ENCODE data around the gene ACOX3.

- TF ChIP-seq MAX (IDR thresholded peaks at IDR 0.05) (no peak), TP53 (CRISPR knock-in tag; IDR thresholded peaks at IDR 0.05) (no peak), JUN (IDR thresholded peaks at IDR 0.05) (no peak), CTCF (IDR thresholded peaks at IDR 0.05) (no peak), BCL3 (IDR thresholded peaks at IDR 0.05) (no peak), SMC3 (IDR thresholded peaks at IDR 0.05) (no peak), CBX8 (IDR thresholded peaks at IDR 0.05) (no peak)
These were observed 107.6 kb downstream of the ACOX3 start for GRCh38 chr4:8332891-8333331.
